Right ventricle myocardium inferior (tissue), 1 donor: ENCODE data around the gene EPHB1. TPM values are rescaled to one million over a fixed set of nuclear protein-coding genes. Genes with fewer than 3 reads are reported as not detected.

Experiments used
- ATAC-seq: fragments of 200-7000 bp; cut with Tn5 transposase; one replicate; pipeline ENCODE4 v1.9.1; 2020; ENCODE audit warnings: mild to moderate bottlenecking, moderate library complexity
- DNase-seq: peaks from one replicate; pipeline ENCODE4 v3.0.0; 2021; ENCODE audit errors: missing footprints
- intact Hi-C: fragments of 100-400 bp; cut with DNase I; formaldehyde crosslinking; loops from one replicate; pipeline ENCODE4 v1.11.0; 2022
- total RNA-seq: library from RNA; stranded (reverse); fragmentation: NEBNext Ultra II Directional; extraction: Animal tissue kit (Norgen Biotek cat#: 25700); gene quantifications from one replicate; pipeline ENCODE4 v1.2.1, GENCODE V29; 2021
- donor health status: DM: no; HTN: yes; CAD: no; lungs with severe emphysema.

EPHB1 gene
- total RNA-seq, 1 donor from 2014 or later = 1.4 TPM

DNA sequence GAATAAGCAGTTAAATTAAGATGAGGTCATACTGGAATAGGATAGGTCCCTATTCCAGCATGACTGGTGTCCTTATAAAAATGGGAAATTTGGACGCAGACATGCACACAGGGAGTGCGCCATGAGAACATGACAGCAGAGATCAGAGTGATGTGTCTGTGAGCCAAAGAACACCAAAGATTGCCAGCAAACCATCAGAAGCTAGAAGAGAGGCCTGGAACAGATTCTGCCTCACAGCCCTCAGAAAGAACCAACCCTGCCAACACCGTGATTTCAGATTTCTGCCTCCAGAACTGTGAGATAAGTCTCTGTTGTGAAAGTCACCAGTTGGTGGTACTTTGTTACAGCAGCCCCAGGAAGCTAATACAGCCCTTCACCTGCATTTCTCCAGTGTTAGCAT lies 34.7 kb downstream of the EPHB1 start:
- intact Hi-C loops = no loop called here
- ATAC-seq (no peak), DNase-seq (no peak)

DNA sequence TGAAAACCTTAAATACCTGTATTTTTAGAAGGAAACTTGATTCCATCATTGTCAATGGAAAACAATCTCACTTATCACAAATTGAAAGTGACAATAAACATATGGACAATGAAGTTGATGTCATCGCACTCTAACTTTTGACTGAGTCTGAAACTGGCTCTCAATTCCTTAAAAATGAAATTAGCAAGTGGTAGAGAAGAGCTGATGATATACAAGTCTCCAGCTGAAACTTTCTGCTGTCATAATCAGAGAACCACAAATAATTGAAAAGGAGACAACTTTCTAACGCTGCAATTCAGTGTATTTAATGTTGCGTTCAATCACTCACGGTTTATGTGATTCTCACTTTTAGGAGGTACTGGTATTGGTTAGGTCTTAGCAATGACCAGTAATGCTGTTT lies 37.5 kb downstream of the EPHB1 start:
- DNase-seq (no peak), ATAC-seq (no peak)
- intact Hi-C loops = no loop called here

DNA sequence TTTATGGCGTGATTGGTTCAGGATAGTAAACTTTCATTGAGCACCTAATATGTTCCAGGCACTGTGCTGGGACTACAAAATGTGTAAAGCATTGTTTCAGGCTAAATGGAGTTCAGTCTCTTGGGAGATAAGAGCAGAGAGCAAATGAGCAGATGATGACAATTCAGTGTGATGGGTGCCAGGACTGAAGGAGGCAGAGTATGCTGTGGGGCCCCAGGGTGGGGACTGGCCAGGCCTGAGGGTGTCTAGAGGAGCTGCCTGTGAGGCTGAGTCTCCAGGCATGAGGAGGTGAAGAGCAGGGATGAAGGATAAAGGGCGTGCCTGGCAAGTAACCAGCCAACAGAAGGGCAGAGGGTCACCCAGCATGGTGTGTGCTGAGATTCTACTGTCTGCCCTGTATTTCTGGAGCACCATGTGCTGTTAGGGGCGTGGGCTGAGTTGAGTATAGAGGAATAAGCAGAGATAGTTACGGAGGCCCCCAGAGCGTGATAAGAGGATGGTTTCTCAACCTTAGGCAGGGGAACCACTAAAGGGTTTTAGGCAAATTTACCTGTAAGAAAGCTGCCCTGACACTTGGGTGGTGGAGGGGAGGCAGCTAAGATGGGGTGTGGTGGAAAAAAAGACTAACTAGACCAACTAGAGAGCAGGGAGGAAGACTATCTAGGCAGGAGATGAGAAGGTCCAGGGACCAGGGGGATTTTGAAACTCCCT lies 38.5 kb downstream of the EPHB1 start:
- ATAC-seq (no peak), DNase-seq (peak; percentile 35)
- intact Hi-C loops = no loop called here

DNA sequence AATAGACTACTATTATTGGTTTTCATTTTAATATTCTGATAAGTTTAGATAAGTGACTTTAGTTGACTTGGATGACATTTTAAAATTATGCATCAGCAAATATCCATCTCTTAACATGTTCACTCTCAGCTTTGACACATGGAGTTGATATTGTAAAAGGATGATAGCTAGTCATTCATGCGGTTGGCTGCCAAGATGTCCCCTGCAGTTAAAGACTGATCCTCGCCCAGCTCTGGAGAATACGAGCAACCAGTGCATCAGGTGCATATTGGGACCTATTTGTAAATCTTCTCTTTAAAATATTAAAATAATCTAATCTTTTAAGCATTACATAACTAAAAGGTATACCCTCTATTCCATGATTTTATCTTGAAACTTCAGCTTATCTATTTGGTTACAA lies 41.9 kb downstream of the EPHB1 start:
- no peak for DNase-seq
- no peak for ATAC-seq
- intact Hi-C loops = no loop called here

DNA sequence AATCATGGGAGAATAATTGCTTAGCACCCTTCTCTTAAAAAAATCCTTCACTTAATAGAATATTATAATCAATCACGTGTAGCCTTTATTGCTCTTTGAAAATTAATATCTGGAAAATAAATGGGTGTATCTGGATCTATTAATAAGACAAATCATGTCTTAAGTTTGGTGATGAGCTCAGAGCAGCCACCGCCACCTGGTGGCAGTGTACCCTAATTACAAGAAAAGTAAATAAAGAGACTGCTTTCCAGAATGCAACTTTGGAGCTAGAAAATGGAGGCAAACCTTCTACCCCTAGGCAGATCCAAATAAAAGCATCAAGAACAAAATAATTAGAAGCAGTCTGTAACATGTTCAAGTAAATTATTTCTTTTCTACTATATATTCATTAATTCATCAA lies 43.5 kb downstream of the EPHB1 start:
- ATAC-seq = no peak
- no peak for DNase-seq
- intact Hi-C loops = no loop called here

DNA sequence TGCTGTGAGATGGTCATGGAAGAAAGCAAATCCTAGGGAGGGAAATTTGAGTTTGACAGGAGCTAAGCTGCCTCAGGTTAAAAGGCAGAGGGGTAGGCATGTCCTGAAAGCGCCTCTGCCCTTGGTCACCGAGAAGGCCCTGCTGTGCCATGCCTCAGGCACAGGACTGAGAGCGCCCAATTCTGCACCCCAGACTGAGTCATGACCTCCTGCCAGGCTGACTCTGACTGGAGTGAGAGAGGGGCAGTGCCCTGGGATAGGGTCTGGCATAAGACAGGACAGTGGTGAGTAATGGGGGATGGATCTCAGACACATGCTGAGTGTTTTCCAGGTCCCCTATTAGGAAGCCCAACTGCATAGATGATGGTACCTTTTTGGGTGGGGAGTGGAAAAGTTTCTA lies 44.4 kb downstream of the EPHB1 start:
- no peak for ATAC-seq
- DNase-seq = no peak
- intact Hi-C loops = no loop called here

DNA sequence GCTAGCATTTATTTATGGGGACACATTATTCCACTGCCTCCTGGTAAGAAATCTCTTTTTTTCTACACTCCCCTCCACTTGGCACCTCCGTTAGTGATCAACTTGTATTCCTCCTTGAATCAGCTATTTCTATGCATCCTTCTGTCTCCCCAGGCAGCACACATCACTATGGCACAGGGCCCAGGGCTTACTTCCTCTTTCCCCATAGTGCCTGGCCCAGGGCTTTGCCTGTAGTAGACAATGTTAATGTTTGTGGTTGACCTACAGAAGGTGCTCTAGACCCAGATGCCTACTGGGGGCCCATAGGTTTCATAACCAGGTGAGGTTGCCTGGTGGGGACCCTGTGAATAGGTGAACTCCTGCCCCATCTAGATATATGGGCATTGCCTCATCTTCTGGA lies 44.9 kb downstream of the EPHB1 start:
- ATAC-seq = no peak
- intact Hi-C loops = no loop called here
- DNase-seq = peak; percentile 47

DNA sequence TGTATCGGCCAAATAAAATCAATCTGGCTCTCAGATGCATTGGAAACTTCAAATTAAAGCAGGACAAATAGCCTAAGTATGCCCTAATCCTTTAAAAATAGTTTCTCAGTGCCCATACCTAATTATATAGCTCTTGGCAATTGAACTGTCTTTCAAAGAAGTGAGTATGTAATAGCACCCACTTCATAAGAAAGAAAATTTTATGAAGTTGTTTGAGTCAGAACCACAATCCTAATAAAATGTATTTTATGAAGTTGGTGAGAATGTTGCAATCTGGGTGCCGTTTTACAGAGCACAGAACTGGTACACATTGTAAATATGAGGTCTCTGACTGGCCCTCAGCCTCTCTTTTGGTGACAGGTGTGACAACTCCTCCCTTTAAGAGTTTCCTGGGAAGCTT lies 45.4 kb downstream of the EPHB1 start:
- ATAC-seq (no peak), DNase-seq (no peak)
- intact Hi-C loops = no loop called here

DNA sequence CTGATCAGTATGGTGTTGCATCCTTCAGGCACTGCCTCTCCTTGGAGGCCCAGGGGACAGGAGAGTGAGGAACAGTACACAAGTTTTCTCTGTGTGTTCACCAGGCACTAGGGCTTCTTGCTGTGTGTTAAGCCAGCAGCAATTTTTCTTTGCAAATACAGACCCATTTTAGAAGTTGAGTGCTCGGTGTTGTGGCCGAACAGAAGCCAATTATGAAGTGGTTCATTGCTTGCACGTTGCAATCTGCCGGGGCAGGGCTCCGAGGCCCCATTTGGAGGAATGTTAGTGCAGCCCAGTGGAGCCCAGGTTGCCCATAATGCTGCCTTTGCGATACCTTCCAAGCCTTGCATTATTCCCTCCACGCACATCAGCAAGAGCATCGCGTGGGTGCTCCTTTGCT lies 51.0 kb downstream of the EPHB1 start:
- intact Hi-C loops = no loop called here
- DNase-seq (no peak), ATAC-seq (no peak)

DNA sequence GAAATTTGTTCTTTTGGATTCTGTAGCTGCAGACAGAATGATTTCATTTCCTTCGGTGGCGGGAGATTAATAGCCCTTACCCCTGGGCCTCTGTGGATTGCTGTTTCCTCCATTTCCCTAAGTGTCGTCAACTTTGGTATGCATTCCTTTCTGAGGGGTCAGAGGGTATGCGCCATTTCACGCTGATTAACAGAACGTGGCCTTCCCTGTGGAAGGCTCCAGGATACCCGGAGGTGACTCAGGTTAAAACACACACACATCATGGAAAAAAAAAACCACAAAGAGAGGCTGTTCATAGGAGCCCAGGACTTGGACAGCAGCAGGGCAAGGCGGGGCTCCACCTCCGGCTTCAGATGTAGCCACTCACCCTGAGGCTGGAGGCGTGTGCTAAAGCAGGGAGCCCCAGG lies 51.9 kb downstream of the EPHB1 start:
- DNase-seq (no peak), ATAC-seq (no peak)
- intact Hi-C loops = no loop called here

DNA sequence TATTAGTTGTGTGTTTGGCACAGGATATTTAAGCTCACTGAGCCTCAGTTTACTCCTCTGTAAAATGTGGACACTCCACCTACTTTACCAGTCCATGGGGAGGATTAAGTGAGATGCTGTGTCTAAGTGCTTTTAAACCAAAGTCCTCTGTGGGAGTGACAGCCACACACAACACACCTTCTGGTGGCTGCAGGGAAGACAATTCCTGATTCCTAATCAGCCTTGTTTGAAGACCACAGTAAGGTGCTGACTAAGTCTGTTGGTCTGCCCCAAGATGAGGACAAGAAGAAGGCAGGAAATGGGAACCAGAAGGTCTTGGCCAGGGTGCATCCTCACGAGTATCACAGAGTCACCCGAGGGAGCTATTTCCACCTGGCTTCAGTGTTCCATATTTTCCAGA lies 52.3 kb downstream of the EPHB1 start:
- DNase-seq (no peak), ATAC-seq (no peak)
- intact Hi-C loops = no loop called here

DNA sequence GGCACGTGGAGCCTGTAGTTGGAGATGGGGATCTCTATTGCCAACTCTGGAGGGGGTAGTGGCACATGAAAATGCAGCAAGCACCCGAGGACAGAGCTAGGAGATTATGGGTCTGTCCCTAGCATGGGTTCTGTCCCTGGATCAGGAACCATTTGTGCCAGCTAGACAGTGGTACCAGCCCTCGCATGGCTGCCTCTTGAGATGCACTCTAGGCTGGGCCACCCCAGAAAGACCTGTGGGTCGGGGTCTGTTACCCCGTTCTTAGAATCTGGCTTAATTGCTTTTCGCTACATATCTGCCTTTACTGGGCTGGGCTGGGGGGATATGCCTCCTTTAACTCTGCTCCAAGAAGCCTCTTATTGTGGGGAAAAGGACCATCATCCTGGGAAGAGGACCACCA lies 54.5 kb downstream of the EPHB1 start:
- DNase-seq (no peak), ATAC-seq (no peak)
- intact Hi-C loops = no loop called here

DNA sequence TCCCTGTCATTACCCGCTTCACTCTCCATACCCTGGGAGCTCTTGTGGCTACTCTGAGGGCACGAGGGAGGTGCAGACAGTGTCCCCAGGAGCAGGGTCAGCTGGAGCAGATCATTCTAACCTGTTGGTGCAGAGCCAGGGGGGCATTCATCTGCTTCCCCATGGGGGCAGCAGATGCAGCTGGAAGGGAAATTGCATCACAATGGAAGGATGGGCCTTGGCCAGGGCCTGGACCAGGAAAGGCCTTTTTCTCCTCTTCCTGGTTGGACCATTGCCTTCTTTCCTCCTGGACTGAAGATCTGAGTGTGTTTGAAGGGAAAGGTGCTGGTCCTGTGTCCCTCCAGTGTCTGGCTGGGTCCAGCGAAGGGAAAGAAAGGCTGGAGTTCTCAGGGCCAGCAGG lies 55.7 kb downstream of the EPHB1 start:
- ATAC-seq = no peak
- intact Hi-C loops = no loop called here
- no peak for DNase-seq

DNA sequence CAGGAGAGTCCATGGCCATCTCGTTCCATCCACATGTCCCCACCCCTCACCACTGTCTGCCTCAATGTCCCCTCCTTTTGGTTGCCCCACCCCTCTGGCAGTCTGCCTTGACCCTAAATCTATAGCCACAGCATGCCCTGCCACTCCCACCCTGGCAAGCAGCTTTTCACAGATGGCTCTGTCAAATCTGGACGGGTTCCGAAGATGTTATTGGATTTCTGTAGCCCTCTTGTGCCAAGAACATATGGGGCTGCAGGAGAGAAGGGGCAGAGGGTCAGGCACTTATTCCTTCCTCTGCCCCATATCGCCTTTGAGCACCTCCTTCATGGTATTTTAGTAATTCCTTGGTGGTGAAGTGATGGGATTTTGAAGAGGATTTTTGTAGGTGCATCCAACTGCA lies 57.1 kb downstream of the EPHB1 start:
- ATAC-seq (no peak), DNase-seq (no peak)
- intact Hi-C loops = no loop called here

DNA sequence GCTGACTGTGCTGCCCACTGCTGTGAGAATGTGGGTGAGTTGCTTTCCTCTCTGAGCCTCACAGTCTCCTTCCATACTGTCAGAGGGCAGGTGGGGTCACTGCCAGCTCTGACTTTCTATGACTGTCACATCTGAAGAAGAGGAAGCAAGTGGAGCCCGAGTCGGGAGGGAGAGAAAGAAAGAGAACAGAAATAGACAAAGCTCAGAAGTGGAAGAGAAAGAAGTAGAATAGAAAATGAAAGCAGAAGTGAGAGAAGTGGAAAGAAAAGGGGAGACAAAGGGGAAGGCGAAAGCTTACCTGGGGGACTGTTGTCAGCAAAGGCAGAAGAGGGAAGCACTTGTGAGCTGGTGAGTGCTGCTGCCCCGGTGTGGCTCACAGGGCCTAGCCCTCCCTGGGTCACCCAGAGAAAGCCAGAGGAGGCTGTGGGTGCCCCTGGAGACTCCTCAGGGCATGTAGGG lies 57.9 kb downstream of the EPHB1 start:
- ATAC-seq = peak; percentile 40
- intact Hi-C loops = no loop called here
- DNase-seq = no peak

DNA sequence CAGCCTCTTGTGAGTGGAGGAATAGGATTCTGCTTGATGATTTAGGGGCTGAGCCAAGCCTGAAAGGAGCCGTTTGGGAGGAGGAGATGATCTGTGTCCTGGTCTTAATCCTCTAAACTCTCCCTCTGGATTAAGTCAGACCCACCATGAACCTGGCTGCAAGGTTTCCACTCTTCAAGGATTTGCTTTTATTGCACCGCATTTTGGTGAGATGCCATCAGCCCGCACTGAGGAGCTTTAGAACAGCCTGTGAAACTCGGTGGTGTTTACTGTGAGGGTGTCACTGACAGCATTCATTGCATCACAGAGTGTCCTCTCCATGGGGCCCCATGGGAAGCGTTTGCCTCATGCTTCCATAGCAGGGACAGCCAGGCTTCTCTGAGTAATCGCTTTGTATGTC lies 59.2 kb downstream of the EPHB1 start:
- intact Hi-C loops = no loop called here
- DNase-seq (no peak), ATAC-seq (no peak)

DNA sequence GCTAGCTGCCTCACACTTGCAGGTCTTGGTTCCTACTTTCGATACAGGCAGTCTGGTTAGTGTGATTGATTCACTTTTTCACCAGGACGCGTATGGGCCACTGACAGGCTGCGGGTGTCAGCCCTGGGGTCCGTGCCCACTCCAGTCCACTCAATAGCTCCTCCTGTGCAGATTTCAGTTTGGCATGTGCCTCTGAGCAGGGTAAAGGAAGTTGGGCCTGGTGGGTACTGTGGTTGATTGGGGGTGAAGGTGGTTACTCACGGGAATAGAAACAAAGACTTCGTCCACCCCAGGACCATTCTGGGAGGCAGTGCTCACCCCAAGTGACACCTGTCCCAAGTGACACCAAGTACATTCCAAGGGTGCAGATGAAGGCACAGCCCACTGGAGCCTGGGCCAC lies 62.3 kb downstream of the EPHB1 start:
- no peak for ATAC-seq

DNA sequence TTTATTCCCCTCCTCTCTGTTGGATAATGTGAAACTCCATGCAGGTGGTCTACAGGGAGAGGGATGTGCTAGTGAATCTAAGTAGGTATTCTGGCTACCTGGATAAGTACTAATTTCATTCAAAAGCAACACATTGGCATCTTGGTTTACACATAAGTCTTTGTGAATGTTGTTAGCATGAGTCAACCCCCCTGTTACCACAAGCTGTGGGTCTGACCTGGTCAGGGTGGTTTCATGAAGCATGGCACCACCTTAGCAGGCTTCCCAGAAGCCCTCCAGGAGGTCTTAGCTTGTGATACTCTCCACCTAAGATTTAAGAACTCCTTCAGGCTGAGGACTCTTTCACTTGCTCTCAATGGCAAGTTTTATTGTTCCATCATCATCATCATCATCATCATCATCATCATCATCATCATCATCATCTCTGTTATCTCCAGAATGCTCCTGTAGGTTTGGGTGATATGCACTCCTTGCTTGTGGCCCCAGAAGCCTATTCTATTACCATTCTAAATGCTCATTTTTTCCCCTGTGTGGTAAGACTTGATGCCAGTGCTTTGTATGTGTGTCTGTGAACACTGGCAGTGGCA lies 62.8 kb downstream of the EPHB1 start:
- DNase-seq (no peak), ATAC-seq (no peak)
- intact Hi-C loops = no loop called here

More for the DNA sequence above, 62.3 kb downstream of the EPHB1 start:
- intact Hi-C loops = no loop called here
- no peak for DNase-seq

DNA sequence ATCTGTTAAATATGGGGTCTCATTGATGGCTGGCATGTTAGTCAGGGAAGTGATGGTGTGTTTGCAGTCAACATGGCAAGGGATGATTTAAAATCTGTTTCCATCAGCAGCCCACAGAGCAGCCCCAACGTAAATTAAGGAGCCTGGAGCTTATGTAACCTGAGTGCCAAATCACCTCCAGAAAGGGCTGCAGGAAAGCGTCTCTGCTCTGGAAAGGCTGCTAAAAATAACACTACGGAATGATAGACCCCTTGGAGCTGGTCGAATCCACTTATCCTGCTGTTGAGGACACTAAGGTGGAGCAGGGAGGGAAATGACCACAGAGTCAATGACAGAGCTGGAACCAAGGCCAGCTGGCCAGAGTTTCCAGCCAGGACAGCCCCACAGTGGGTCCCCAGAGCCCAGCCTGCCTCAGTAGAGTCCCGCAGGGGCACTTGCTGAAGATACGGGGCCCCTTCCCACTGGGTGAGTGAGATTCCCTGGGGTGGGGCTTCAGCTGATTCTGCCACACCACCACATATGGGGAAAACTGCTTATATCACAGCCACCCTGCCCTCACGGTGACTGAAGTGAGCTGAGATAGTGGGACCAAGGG lies 63.5 kb downstream of the EPHB1 start:
- ATAC-seq = no peak
- intact Hi-C loops = no loop called here
- DNase-seq = no peak

DNA sequence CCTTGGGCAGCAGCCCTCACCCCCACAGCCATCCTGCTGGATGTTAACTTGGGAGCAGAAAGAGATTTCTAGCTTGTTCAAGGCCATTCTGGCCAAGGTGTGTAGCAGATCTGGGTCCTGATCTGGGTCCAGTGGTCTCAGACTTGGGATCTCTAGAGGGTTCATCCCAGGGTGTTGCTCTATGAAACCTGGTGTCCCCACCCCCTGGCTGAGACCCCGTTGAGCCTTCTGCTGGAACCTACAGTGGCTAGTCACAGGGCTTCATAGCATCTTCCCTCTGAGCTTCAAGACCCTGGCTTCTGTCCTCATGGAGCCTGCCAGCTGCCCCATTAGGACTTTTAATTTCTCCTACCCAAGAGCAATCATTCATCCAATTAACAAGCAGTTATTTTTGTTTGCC lies 64.3 kb downstream of the EPHB1 start:
- no peak for ATAC-seq
- no peak for DNase-seq
- intact Hi-C loops = no loop called here

DNA sequence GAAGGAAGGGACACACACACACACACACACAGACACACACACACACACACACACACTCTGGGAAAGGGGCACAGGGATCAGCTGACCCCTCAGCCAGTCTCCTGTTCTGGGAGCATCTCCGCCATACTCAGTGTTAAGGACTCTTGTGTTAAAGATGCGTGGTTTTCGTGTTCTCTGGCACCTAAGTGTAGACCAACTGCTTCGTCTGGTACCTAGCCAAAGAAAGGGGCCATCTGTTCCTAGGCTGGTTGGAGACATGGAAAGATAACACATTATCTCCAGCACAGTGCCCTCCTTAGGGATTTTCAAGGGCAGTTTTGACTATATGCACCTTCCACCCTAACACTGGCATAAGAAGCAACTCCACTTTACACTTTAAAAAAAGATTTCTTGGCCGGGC lies 65.1 kb downstream of the EPHB1 start:
- intact Hi-C loops = no loop called here
- DNase-seq = no peak
- ATAC-seq = no peak
